Stimulated activated CD8-positive, alpha-beta memory T cell treated with anti-CD3 and anti-CD28 coated beads, Interleukin-15, amount 100 ng/mL, for 1 hour (primary cell): ENCODE results near the gene PRRG2.
A peak's percentile ranks its signal among the peaks of the same experiment; 100 is the strongest.

Source experiments
- DNase-seq: peaks from one replicate; pipeline ENCODE4 v3.0.0-alpha.2; 2020; ENCODE audit warnings: low read depth

Gene PRRG2

DNA sequence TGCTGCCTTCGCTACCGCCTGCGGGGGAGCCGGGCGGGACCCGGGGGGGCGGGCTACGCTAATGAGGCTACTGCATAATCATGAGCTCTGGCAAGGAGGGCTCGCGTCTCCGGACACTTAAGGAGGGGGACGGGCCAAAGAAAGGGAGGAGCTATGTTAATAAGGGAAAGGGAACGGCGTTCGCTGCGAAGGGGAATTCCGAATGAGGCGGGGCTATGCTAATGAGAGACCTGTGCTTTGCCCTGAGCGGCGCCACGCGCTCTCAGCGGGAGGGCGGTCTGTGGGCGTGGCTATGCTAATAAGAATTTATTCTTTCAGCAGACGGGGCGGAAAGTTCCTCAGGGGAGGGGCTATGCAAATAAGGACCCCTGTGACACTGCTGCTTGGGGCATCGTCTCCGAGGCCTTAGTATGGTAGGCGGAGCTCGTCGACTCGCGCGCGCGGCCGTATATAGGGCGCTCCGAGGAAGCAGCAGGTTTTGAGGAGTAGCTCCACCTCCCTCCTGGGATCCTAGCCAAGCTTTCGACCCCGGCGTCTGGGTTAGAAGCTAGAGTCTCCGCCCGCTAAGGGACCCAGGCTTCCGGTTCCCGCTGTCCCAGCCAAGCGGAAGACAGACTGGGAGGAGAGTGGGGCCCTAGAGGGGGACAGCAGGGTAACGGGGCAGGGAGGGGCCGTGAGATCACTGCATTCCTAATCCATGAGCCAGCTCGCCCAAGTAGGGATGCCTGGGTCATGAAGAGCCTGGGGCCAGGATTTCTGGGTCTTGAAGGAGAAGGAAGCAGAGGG, 59.2 kb downstream of the PRRG2 start, which contains the start of gene RRAS:
TSS of gene RRAS (minus strand) at position 31 of the 786 bp plus-strand sequence. CDS start 45 bp downstream, outside the sequence.
- peak; percentile 100 for DNase-seq
